Memory B cell (primary cell): ENCODE results near the gene TRIM2.

Experiments
- ATAC-seq: fragments of 150-1000 bp; cut with Tn5 transposase; 2 replicates; pipeline ENCODE4 v1.10.0; 2021; ENCODE audit warnings: low read depth, mild to moderate bottlenecking, moderate library complexity
- DNase-seq, 2 donors: peaks; one replicate each; pipeline ENCODE4 v3.0.0; 2022; ENCODE audit warnings: low spot score in 2 of 2
- H3K27ac Mint-ChIP-seq: one replicate; pipeline ENCODE4 v1.8.0; 2022; ENCODE audit warnings: mild to moderate bottlenecking, moderate library complexity, mixed read lengths
- H3K27me3 Mint-ChIP-seq: one replicate; pipeline ENCODE4 v1.8.0; 2022; ENCODE audit warnings: mixed read lengths
- H3K36me3 Mint-ChIP-seq: one replicate; pipeline ENCODE4 v1.8.0; 2022; ENCODE audit warnings: mild to moderate bottlenecking, mixed read lengths
- H3K4me1 Mint-ChIP-seq: one replicate; pipeline ENCODE4 v1.8.0; 2022; ENCODE audit warnings: mixed read lengths
- H3K4me3 Mint-ChIP-seq: one replicate; pipeline ENCODE4 v1.8.0; 2022; ENCODE audit warnings: mild to moderate bottlenecking, moderate library complexity, mixed read lengths
- H3K9me3 Mint-ChIP-seq: one replicate; pipeline ENCODE4 v1.8.0; 2022; ENCODE audit warnings: mixed read lengths

The TRIM2 gene

DNA sequence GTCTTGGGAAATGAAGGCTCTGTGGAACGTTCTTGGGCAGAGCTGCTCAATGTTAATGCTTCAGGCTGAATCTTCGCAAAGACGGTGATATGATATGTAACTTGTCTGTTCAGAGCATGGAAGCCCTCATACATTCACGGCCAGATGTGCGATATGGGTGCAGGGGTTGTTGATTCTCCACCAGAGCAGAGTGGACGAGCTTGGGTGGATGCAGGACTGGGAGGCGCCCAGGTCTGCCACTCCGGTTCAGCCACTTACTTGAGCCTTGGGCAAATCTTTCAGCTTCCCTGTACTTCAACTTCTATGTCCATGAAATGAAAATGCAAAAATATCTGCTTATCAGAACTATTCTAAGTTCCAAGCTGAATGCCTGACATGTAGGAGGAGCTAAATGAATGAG is 92.9 kb downstream of the TRIM2 start:
- ATAC-seq (no peak), DNase-seq (no peak)
- H3K36me3 Mint-ChIP-seq: peaks cover 24% of the 10 kb centered on the region
- H3K27me3 Mint-ChIP-seq: peaks cover 2% of the 10 kb centered on the region
- no peak overlapping the region for H3K4me3 Mint-ChIP-seq
- H3K9me3 Mint-ChIP-seq: peaks cover 11% of the 10 kb centered on the region
- no peak overlapping the region for H3K27ac Mint-ChIP-seq
- H3K4me1 Mint-ChIP-seq: no peaks in the 10 kb centered on the region

- Mint-ChIP-seq H3K9me3 (no peaks in the 10 kb centered on the region), H3K4me3 (no peak overlapping the region), H3K27me3 (no peaks in the 10 kb centered on the region), H3K36me3 (peaks cover 1% of the 10 kb centered on the region), H3K27ac (no peak overlapping the region), H3K4me1 (no peaks in the 10 kb centered on the region)
- DNase-seq (no peak), ATAC-seq (no peak)
These were observed 106.5 kb downstream of the TRIM2 start for GRCh38 chr4:153310793-153311192.

- Mint-ChIP-seq H3K4me3 (no peak overlapping the region), H3K9me3 (no peaks in the 10 kb centered on the region), H3K27ac (no peak overlapping the region), H3K27me3 (no peaks in the 10 kb centered on the region), H3K36me3 (peaks cover 3% of the 10 kb centered on the region), H3K4me1 (no peaks in the 10 kb centered on the region)
- ATAC-seq (no peak), DNase-seq (no peak)
These were observed 110.7 kb downstream of the TRIM2 start for GRCh38 chr4:153314915-153315314.

GRCh38 chr4:153318696-153319320 is 114.6 kb downstream of the TRIM2 start:
- Mint-ChIP-seq H3K4me1 (no peaks in the 10 kb centered on the region), H3K9me3 (no peaks in the 10 kb centered on the region), H3K27ac (no peak overlapping the region), H3K27me3 (no peaks in the 10 kb centered on the region), H3K36me3 (peaks cover 1% of the 10 kb centered on the region), H3K4me3 (no peak overlapping the region)
- ATAC-seq (peak; percentile 66), DNase-seq (peak in 1 of 2 donors; percentile 29)

GRCh38 chr4:153322791-153323190 is 118.5 kb downstream of the TRIM2 start:
- Mint-ChIP-seq H3K27me3 (peaks cover 2% of the 10 kb centered on the region), H3K9me3 (no peaks in the 10 kb centered on the region), H3K27ac (no peak overlapping the region), H3K36me3 (no peaks in the 10 kb centered on the region), H3K4me3 (no peak overlapping the region), H3K4me1 (no peaks in the 10 kb centered on the region)
- DNase-seq (no peak), ATAC-seq (no peak)

DNA sequence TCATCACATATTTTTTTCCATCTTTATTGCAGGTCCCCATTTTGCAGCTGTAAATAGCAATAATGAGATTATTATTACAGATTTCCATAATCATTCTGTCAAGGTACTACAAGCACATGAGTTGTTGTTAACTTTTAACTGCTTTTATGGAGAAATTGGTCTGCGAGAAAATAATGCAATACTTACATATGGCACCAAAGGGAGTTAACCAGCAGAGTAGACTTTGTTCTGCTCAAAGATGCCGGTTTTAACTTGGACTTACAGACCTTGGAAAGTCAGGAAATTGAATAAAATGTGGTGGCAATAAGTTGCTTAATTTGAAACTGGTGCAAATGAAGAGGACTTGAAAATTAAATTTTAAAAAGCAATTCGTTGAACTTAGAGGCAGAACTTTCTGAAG is 119.8 kb downstream of the TRIM2 start:
- Mint-ChIP-seq H3K36me3 (no peaks in the 10 kb centered on the region), H3K4me3 (no peak overlapping the region), H3K9me3 (no peaks in the 10 kb centered on the region), H3K27me3 (peaks cover 2% of the 10 kb centered on the region), H3K4me1 (no peaks in the 10 kb centered on the region), H3K27ac (no peak overlapping the region)
- DNase-seq: no peak
- no peak for ATAC-seq

- H3K36me3 Mint-ChIP-seq: no peaks in the 10 kb centered on the region
- H3K4me3 Mint-ChIP-seq: no peak overlapping the region
- no peaks in the 10 kb centered on the region for H3K9me3 Mint-ChIP-seq
- no peaks in the 10 kb centered on the region for H3K4me1 Mint-ChIP-seq
- no peak overlapping the region for H3K27ac Mint-ChIP-seq
- ATAC-seq (no peak), DNase-seq (no peak)
- peaks cover 2% of the 10 kb centered on the region for H3K27me3 Mint-ChIP-seq
These were observed 121.3 kb downstream of the TRIM2 start for GRCh38 chr4:153325558-153325957.

DNA sequence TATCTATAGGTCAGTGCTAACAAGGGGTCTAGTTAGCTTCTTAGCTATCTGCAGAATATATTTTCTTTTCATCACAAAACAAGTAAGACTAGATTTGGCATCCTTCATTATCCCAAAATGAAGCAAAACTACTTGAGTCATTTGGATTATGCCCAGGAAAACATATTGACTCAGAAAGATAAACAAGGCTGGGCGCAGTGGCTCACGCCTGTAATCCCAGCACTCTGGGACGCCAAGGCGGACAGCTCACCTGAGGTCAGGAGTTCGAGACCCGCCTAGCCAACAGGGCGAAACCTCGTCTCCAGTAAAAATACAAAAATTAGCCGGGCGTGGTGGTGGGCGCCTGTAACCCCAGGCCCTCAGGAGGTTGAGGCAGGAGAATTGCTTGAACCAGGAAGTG is 122.3 kb downstream of the TRIM2 start:
- DNase-seq (no peak), ATAC-seq (no peak)
- no peak overlapping the region for H3K4me3 Mint-ChIP-seq
- H3K4me1 Mint-ChIP-seq: no peaks in the 10 kb centered on the region
- no peak overlapping the region for H3K27ac Mint-ChIP-seq
- H3K36me3 Mint-ChIP-seq: no peaks in the 10 kb centered on the region
- no peaks in the 10 kb centered on the region for H3K9me3 Mint-ChIP-seq
- peaks cover 2% of the 10 kb centered on the region for H3K27me3 Mint-ChIP-seq

DNA sequence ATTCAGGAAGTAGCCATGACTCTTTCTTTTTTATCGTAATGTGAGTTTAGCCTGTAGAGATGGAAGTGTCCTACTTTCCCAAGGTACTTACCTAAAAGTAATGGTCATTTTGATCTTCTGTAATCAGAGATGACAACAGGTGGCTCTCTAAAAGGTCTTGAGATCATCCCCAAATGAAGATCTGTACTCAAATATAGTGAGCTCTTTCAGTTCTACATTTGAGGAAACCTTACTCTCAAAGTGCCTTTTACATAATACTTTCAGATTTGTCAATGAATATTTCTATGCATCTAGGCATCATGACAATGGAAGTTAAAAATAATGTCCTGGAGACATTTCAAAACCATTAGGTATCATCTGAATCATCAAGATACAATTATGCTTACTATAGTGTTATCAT is 123.0 kb downstream of the TRIM2 start:
- Mint-ChIP-seq H3K27me3 (peaks cover 2% of the 10 kb centered on the region), H3K27ac (no peak overlapping the region), H3K36me3 (no peaks in the 10 kb centered on the region), H3K4me1 (no peaks in the 10 kb centered on the region), H3K4me3 (peak overlapping the region; percentile 17), H3K9me3 (no peaks in the 10 kb centered on the region)
- ATAC-seq (no peak), DNase-seq (no peak)

DNA sequence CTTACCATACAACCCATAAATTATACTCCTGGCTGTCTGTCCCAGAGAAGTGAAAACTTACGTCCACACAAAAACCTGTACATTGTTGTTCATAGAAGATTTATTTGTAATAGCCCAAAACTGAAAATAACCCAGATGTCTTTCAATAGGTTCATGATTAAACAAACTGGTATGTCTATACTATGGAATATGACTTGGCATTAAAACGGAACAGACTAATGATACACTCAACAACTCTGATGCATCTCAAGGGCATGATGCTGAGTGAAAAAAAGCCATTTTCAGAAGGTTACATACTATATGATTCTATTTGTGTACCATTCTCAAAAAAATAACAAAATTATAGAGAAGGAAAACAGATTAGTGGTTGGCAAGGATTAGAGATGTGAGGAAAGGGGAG is 128.7 kb downstream of the TRIM2 start:
- no peaks in the 10 kb centered on the region for H3K4me1 Mint-ChIP-seq
- H3K4me3 Mint-ChIP-seq: no peak overlapping the region
- ATAC-seq (no peak), DNase-seq (no peak)
- H3K27me3 Mint-ChIP-seq: no peaks in the 10 kb centered on the region
- no peaks in the 10 kb centered on the region for H3K36me3 Mint-ChIP-seq
- H3K9me3 Mint-ChIP-seq: no peaks in the 10 kb centered on the region
- no peak overlapping the region for H3K27ac Mint-ChIP-seq

- Mint-ChIP-seq H3K27ac (no peak overlapping the region), H3K36me3 (no peaks in the 10 kb centered on the region), H3K4me3 (no peak overlapping the region), H3K27me3 (no peaks in the 10 kb centered on the region), H3K9me3 (no peaks in the 10 kb centered on the region), H3K4me1 (no peaks in the 10 kb centered on the region)
- no peak for ATAC-seq
- no peak for DNase-seq
These were observed 129.6 kb downstream of the TRIM2 start for GRCh38 chr4:153333874-153334273.

DNA sequence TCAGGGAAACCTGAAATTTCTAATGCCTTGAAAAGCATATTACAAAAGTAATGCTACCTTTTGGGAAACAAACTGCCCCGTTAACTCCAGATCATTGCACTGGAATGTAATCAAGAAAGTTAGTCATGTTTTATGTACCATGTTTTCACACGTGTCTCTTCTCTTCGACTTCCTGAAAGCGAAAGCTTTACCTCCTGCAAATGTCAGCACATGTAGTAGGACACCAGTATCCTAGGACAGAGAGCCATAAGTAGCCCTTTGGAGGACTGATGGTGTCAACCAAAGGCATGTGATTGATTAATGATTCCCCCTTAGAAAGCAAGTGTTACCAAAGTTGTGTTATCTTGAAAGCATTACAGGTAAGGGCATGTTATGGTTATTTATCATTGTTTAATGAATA is 131.4 kb downstream of the TRIM2 start:
- H3K36me3 Mint-ChIP-seq: no peaks in the 10 kb centered on the region
- no peak for ATAC-seq
- DNase-seq: no peak
- H3K9me3 Mint-ChIP-seq: no peaks in the 10 kb centered on the region
- H3K27me3 Mint-ChIP-seq: no peaks in the 10 kb centered on the region
- H3K27ac Mint-ChIP-seq: no peak overlapping the region
- no peak overlapping the region for H3K4me3 Mint-ChIP-seq
- no peaks in the 10 kb centered on the region for H3K4me1 Mint-ChIP-seq

DNA sequence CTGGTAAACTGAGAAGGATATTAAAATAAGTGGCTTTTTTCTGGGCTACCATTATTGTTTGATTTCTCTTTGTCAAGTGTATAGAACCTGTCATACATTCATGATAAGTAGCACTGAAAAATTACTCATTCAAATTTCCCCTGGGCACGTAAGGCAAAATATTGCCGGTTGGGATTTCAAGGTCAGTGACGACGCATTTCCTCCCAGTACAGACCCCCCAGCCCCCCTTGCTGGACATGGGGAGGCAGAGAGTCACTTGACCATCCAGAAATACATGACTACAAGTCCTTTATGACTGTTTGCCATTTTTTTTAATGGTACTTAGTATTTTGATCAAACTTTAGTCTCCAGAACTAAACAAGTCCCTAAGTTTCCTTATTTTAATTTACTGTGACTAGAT is 133.4 kb downstream of the TRIM2 start:
- no peak for ATAC-seq
- no peaks in the 10 kb centered on the region for H3K9me3 Mint-ChIP-seq
- H3K27ac Mint-ChIP-seq: no peak overlapping the region
- H3K36me3 Mint-ChIP-seq: no peaks in the 10 kb centered on the region
- H3K4me1 Mint-ChIP-seq: peaks cover 10% of the 10 kb centered on the region
- no peak overlapping the region for H3K4me3 Mint-ChIP-seq
- no peaks in the 10 kb centered on the region for H3K27me3 Mint-ChIP-seq
- no peak for DNase-seq

DNA sequence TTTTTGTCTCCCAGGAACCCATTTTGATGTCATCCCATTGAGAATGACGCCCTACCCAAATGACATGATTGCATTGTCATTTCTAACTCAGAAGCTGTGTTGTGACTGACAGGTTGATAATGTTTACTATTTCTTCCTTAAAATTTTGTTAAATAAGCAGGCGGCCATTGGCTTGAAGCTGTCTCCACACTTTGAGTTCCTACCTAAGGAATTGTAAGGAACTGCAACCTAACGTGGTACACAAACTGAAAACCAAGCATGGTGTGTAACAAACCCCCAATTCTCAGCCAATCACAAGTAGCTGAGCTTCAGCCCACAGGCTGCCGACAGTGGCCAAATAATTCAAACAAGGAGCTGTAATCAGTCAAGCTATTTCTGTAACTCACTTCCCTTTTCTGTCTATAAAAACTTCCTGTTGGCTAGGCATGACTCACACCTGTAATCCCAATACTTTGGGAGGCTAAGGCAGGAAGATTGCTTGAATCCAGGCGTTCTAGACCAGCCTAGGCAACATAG is 137.4 kb downstream of the TRIM2 start:
- Mint-ChIP-seq H3K9me3 (no peaks in the 10 kb centered on the region), H3K27ac (no peak overlapping the region), H3K4me3 (no peak overlapping the region), H3K36me3 (no peaks in the 10 kb centered on the region), H3K4me1 (peaks cover 10% of the 10 kb centered on the region), H3K27me3 (no peaks in the 10 kb centered on the region)
- ATAC-seq (no peak), DNase-seq (no peak)

DNA sequence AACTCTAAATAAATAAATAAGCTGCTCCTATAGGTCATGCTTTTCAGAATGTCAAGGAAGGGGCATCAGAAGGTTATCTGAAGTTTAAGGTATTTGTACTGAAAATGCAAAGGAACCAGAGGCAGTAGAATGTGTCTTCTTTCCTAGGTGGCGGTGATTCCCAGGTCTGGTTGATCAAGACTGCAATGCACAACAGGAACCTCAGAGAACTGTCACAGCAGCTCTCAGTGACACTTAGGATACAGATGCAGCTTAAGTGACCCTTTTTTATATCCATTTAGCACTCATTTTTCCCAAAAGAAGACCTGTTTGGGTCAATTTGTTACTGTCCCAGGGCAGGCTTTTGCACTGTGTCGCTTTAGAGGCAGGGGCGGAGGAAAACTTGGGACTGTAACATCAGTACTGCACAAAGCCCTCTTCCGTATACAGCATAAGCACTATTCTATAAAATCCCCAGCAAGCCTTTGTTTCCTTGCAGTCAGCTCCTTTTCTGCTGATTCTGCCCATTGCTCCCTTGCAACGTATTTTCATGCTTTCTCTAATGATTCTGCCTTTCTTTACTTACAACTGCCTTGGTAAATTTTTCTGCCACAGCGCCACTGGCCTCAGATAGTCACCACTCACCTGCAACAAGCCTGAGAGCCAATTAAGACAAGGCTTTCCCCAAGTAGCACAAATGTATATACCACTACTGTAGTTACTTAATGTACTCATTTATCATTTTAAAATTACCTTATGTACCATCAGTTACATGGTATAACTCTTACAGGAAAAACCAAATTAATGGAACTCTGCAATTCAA is 138.7 kb downstream of the TRIM2 start:
- H3K27ac Mint-ChIP-seq: no peak overlapping the region
- peak overlapping the region; percentile 59 for H3K4me3 Mint-ChIP-seq
- no peaks in the 10 kb centered on the region for H3K9me3 Mint-ChIP-seq
- H3K36me3 Mint-ChIP-seq: no peaks in the 10 kb centered on the region
- peaks cover 12% of the 10 kb centered on the region for H3K4me1 Mint-ChIP-seq
- DNase-seq (no peak), ATAC-seq (no peak)
- no peaks in the 10 kb centered on the region for H3K27me3 Mint-ChIP-seq
